ENCODE data around the gene KIF1A.

GRCh38 chr2:240727439-240727838 lies 92.6 kb downstream of the KIF1A start:
- no peak for TF ChIP-seq EZH2 (IDR thresholded peaks at IDR 0.05; ENCODE audit: low read depth, low read length, severe bottlenecking)
- TF ChIP-seq MAX (IDR thresholded peaks at IDR 0.05), result no peak
- TF ChIP-seq RAD21 (IDR thresholded peaks at IDR 0.05 in 1 of 2, conservative IDR thresholded peaks at IDR 0.05 in 1 of 2; ENCODE audit: low read depth in 2 of 2, low read length in 2 of 2), result no peak
- TF ChIP-seq CTCF (IDR thresholded peaks at IDR 0.05; ENCODE audit: control extremely low read depth in 1 of 3, insufficient read depth in 1 of 3, low read depth in 1 of 3, low read length in 3 of 3), result no peak
